HG03439 (cell line): ENCODE data around the gene LMBR1.

Experiments used
- ATAC-seq: cut with Tn5 transposase; IDR thresholded peaks from one replicate; pipeline ENCODE4 v1.9.1; 2021; ENCODE audit warnings: mild to moderate bottlenecking, moderate library complexity; ENCODE audit not compliant: unreplicated experiment

Gene LMBR1

GRCh38 chr7:156764766-156765165, 128.2 kb downstream of the LMBR1 start:
- no peak for ATAC-seq

- ATAC-seq, result no peak
These were observed 128.8 kb downstream of the LMBR1 start for GRCh38 chr7:156764016-156764669.

- ATAC-seq, result no peak
These were observed 133.3 kb downstream of the LMBR1 start for GRCh38 chr7:156759579-156760202.

GRCh38 chr7:156759143-156759542, 133.8 kb downstream of the LMBR1 start:
- ATAC-seq, result no peak

- no peak for ATAC-seq
These were observed 138.8 kb downstream of the LMBR1 start for GRCh38 chr7:156754201-156754600.

GRCh38 chr7:156753630-156754029, 139.4 kb downstream of the LMBR1 start:
- ATAC-seq, result no peak

- ATAC-seq, result no peak
These were observed 139.8 kb downstream of the LMBR1 start for GRCh38 chr7:156753229-156753560.

GRCh38 chr7:156752367-156753228, 140.4 kb downstream of the LMBR1 start:
- no peak for ATAC-seq

- ATAC-seq, result peak; percentile 49
These were observed 141.7 kb downstream of the LMBR1 start for GRCh38 chr7:156751319-156751718.

- ATAC-seq, result no peak
These were observed 145.3 kb downstream of the LMBR1 start for GRCh38 chr7:156747718-156748117.

- no peak for ATAC-seq
These were observed 146.1 kb downstream of the LMBR1 start for GRCh38 chr7:156746891-156747290.

- no peak for ATAC-seq
These were observed 153.4 kb downstream of the LMBR1 start for GRCh38 chr7:156739596-156739995.

- ATAC-seq, result no peak
These were observed 157.1 kb downstream of the LMBR1 start for GRCh38 chr7:156735851-156736250.

- ATAC-seq, result no peak
These were observed 159.3 kb downstream of the LMBR1 start for GRCh38 chr7:156733638-156734037.

GRCh38 chr7:156732091-156732625, 160.8 kb downstream of the LMBR1 start:
- no peak for ATAC-seq

GRCh38 chr7:156731651-156732050, 161.3 kb downstream of the LMBR1 start:
- ATAC-seq, result no peak

- ATAC-seq, result no peak
These were observed 167.0 kb downstream of the LMBR1 start for GRCh38 chr7:156725936-156726335.

- ATAC-seq, result no peak
These were observed 167.9 kb downstream of the LMBR1 start for GRCh38 chr7:156725073-156725472.

- ATAC-seq, result no peak
These were observed 170.7 kb downstream of the LMBR1 start for GRCh38 chr7:156722043-156722826.

- ATAC-seq, result no peak
These were observed 189.1 kb downstream of the LMBR1 start for GRCh38 chr7:156703773-156704482.
